HG02840 (cell line): ENCODE results near the gene TIMP4.

Experiments
- ATAC-seq: cut with Tn5 transposase; IDR thresholded peaks from one replicate; pipeline ENCODE4 v1.9.1; 2021; ENCODE audit warnings: mild to moderate bottlenecking, moderate library complexity, moderate number of reproducible peaks; ENCODE audit not compliant: unreplicated experiment, low FRiP score

The TIMP4 gene

GRCh38 chr3:12115104-12115503 lies 43.6 kb downstream of the TIMP4 start:
- no peak for ATAC-seq

GRCh38 chr3:12114251-12114650 lies 44.5 kb downstream of the TIMP4 start:
- no peak for ATAC-seq

GRCh38 chr3:12107071-12107713 lies 51.5 kb downstream of the TIMP4 start:
- ATAC-seq: no peak
